ENCODE results near the gene NEMP2. TPM values are rescaled to one million over a fixed set of nuclear protein-coding genes. Genes with fewer than 3 reads are reported as not detected.

Gene NEMP2
- total RNA-seq, 1 experiment from 2014 or later, result 12.0 TPM

GRCh38 chr2:190490502-190490901 lies 44.0 kb downstream of the NEMP2 start:
- BruUV-seq (replicated peaks), result no TSS peak
- POLR2A ChIA-PET, result interaction anchor here (0.7 kb wide), 1 partner anchor 20 kb away, joined by 4 read pairs; no protein-coding TSS in a partner anchor

GRCh38 chr2:190489475-190489874 lies 45.0 kb downstream of the NEMP2 start:
- in situ Hi-C loops (cut with HindIII; ENCODE audit: low pct_unique_long_range_greater_than_20kb, low sequenced_read_pairs) (no loop called here), intact Hi-C loops (cut with micrococcal nuclease; ENCODE audit: unreplicated experiment) (no loop called here)
- ChIA-PET POLR2A (no interaction called here), CTCF (no interaction called here)
- H3K4me1 ChIP-seq (ENCODE audit: control insufficient read depth, insufficient read depth, low read length), result no peaks in the 10 kb centered on the region
- BruUV-seq (replicated peaks), result no TSS peak
- no peak for ATAC-seq
- no peak for DNase-seq (ENCODE audit: low read depth, low spot score)
- no peak overlapping the region for H3K27ac ChIP-seq (ENCODE audit: low read length)
- H3K4me3 ChIP-seq (ENCODE audit: low read depth in 2 of 2, low read length in 2 of 2), result no peak overlapping the region
- TF ChIP-seq REST (IDR thresholded peaks at IDR 0.05; ENCODE audit: insufficient read depth in 1 of 2, low read depth in 2 of 2, low read length in 1 of 2) (no peak), CTCF (IDR thresholded peaks at IDR 0.05) (no peak), POLR2AphosphoS5 (IDR thresholded peaks at IDR 0.05; ENCODE audit: low read depth, low read length) (no peak), SIN3A (IDR thresholded peaks at IDR 0.05; ENCODE audit: borderline replicate concordance, insufficient read depth, low read depth, low read length) (no peak)
- H3K9me3 ChIP-seq (ENCODE audit: control insufficient read depth, insufficient read depth, low read depth, low read length), result no peaks in the 10 kb centered on the region
- H3K36me3 ChIP-seq (ENCODE audit: control insufficient read depth, insufficient read depth, low read length), result no peaks in the 10 kb centered on the region
- no peaks in the 10 kb centered on the region for H3K27me3 ChIP-seq (ENCODE audit: control insufficient read depth, insufficient read depth, low read length)

More at GRCh38 chr2:190490502-190490901, 44.0 kb downstream of the NEMP2 start:
- no peak for TF ChIP-seq REST (IDR thresholded peaks at IDR 0.05; ENCODE audit: insufficient read depth in 1 of 2, low read depth in 2 of 2, low read length in 1 of 2)
- TF ChIP-seq TCF7L2 (IDR thresholded peaks at IDR 0.05; ENCODE audit: low read depth, low read length), result no peak
- no peak for TF ChIP-seq CTCF (IDR thresholded peaks at IDR 0.05)
- TF ChIP-seq SIN3A (IDR thresholded peaks at IDR 0.05; ENCODE audit: borderline replicate concordance, insufficient read depth, low read depth, low read length), result no peak
- no peak for TF ChIP-seq POLR2AphosphoS5 (IDR thresholded peaks at IDR 0.05; ENCODE audit: low read depth, low read length)
- H3K27ac ChIP-seq (ENCODE audit: low read length), result no peak overlapping the region
- DNase-seq (ENCODE audit: low read depth, low spot score) (no peak), ATAC-seq (no peak)
- H3K36me3 ChIP-seq (ENCODE audit: control insufficient read depth, insufficient read depth, low read length), result no peaks in the 10 kb centered on the region
- H3K4me1 ChIP-seq (ENCODE audit: control insufficient read depth, insufficient read depth, low read length), result no peaks in the 10 kb centered on the region
- CTCF ChIA-PET, result no interaction called here
- H3K9me3 ChIP-seq (ENCODE audit: control insufficient read depth, insufficient read depth, low read depth, low read length), result no peaks in the 10 kb centered on the region
- no peak overlapping the region for H3K4me3 ChIP-seq (ENCODE audit: low read depth in 2 of 2, low read length in 2 of 2)
- intact Hi-C loops (cut with micrococcal nuclease; ENCODE audit: unreplicated experiment) (no loop called here), in situ Hi-C loops (cut with HindIII; ENCODE audit: low pct_unique_long_range_greater_than_20kb, low sequenced_read_pairs) (no loop called here)
- no peaks in the 10 kb centered on the region for H3K27me3 ChIP-seq (ENCODE audit: control insufficient read depth, insufficient read depth, low read length)

Measured in Panc1 (cell line).